D721Med (cell line): ENCODE results near the gene AHNAK.

Experiments
- DNase-seq: peaks from one replicate; pipeline ENCODE4 v3.0.0; 2011; ENCODE audit warnings: low spot score; ENCODE audit not compliant: insufficient read length
- FAIRE-seq: peaks from 2 replicates; lab custom pipeline; 2011; peaks lifted over from hg19 to GRCh38; lab: Jason Lieb, UNC
- CTCF ChIP-seq: IDR thresholded peaks from 2 replicates; pipeline ENCODE4 v1.5.1; 2012; ENCODE audit warnings: mild to moderate bottlenecking, control low read depth; ENCODE audit not compliant: insufficient read depth; ENCODE audit errors: missing control alignments

The AHNAK gene

GRCh38 chr11:62399878-62400266 is 146.7 kb downstream of the AHNAK start:
- FAIRE-seq (no peak), DNase-seq (peak; percentile 14)
- TF ChIP-seq CTCF, result no peak

- no peak for FAIRE-seq
- no peak for TF ChIP-seq CTCF
- peak; percentile 11 for DNase-seq
Measured at GRCh38 chr11:62399172-62399877, 147.3 kb downstream of the AHNAK start.

- no peak for FAIRE-seq
- TF ChIP-seq CTCF, result no peak
- peak; percentile 14 for DNase-seq
Measured at GRCh38 chr11:62398011-62398994, 148.3 kb downstream of the AHNAK start.

- no peak for TF ChIP-seq CTCF
- no peak for FAIRE-seq
Measured at GRCh38 chr11:62395885-62396551, 150.6 kb downstream of the AHNAK start.

GRCh38 chr11:62394825-62395538 is 151.6 kb downstream of the AHNAK start:
- peak; percentile 81 for TF ChIP-seq CTCF
- no peak for FAIRE-seq
- peak; percentile 83 for DNase-seq

More at GRCh38 chr11:62395885-62396551, 150.6 kb downstream of the AHNAK start:
- no peak for DNase-seq

GRCh38 chr11:62393735-62394134 is 152.9 kb downstream of the AHNAK start:
- DNase-seq (no peak), FAIRE-seq (no peak)
- no peak for TF ChIP-seq CTCF
